GM20000 (cell line): ENCODE results near the gene TMEM94.
"Not testable (repeated sequence)": the region's sequence is repeated elsewhere in the genome, so short reads cannot be mapped to it uniquely, and the experiment has no call there.

Experiments
- DNase-seq: peaks from one replicate; pipeline ENCODE4 v3.0.0; 2012; ENCODE audit warnings: low spot score
- CTCF ChIP-seq: IDR thresholded peaks from 2 replicates; pipeline ENCODE4 v1.5.1; 2012; ENCODE audit warnings: mild to moderate bottlenecking, control low read depth; ENCODE audit errors: extremely low read depth, missing control alignments

TMEM94 gene

GRCh38 chr17:75416006-75416405, 40.4 kb upstream of the TMEM94 start:
- DNase-seq = no peak
- no peak for TF ChIP-seq CTCF

GRCh38 chr17:75417054-75417580, 39.3 kb upstream of the TMEM94 start:
- no peak for TF ChIP-seq CTCF
- DNase-seq = no peak

- no peak for DNase-seq
- TF ChIP-seq CTCF = no peak
Observed at GRCh38 chr17:75418531-75418930, 37.9 kb upstream of the TMEM94 start.

- TF ChIP-seq CTCF = no peak
- DNase-seq = no peak
Observed at GRCh38 chr17:75428543-75429469, 27.6 kb upstream of the TMEM94 start.

- no peak for TF ChIP-seq CTCF
- DNase-seq = no peak
Observed at GRCh38 chr17:75430159-75430974, 26.1 kb upstream of the TMEM94 start.

- TF ChIP-seq CTCF = no peak
- DNase-seq = no peak
Observed at GRCh38 chr17:75433218-75433783, 23.1 kb upstream of the TMEM94 start.

- not testable (repeated sequence) for DNase-seq
Observed at GRCh38 chr17:75434433-75434832, 22.0 kb upstream of the TMEM94 start.

- not testable (repeated sequence) for DNase-seq
Observed at GRCh38 chr17:75437404-75437803, 19.0 kb upstream of the TMEM94 start.
